T-helper 17 cell (primary cell): Measurements from ENCODE around the gene ODAPH. TPM values are rescaled to one million over a fixed set of nuclear protein-coding genes. Genes with fewer than 3 reads are reported as not detected.
"Not testable (repeated sequence)": the region's sequence is repeated elsewhere in the genome, so short reads cannot be mapped to it uniquely, and the experiment has no call there.

ENCODE experiments used
- ATAC-seq: fragments of 150-1000 bp; cut with Tn5 transposase; 2 replicates; pipeline ENCODE4 v1.10.0; 2021; ENCODE audit warnings: mild to moderate bottlenecking, moderate library complexity
- DNase-seq, 3 donors: peaks; one replicate each; pipeline versions ENCODE4 v3.0.0 to v3.0.0-alpha.2; 2020 to 2021
- H3K9me3 ChIP-seq: one replicate; pipeline ENCODE4 v1.7.0; 2013; ENCODE audit warnings: low read length, mild to moderate bottlenecking; ENCODE audit not compliant: control insufficient read depth, poor library complexity, severe bottlenecking
- H3K27ac Mint-ChIP-seq: one replicate; pipeline ENCODE4 v1.8.0; 2022; ENCODE audit warnings: mild to moderate bottlenecking, moderate library complexity, mixed read lengths
- H3K27me3 Mint-ChIP-seq: one replicate; pipeline ENCODE4 v1.8.0; 2022; ENCODE audit warnings: mixed read lengths
- H3K36me3 Mint-ChIP-seq: one replicate; pipeline ENCODE4 v1.8.0; 2022; ENCODE audit warnings: low read depth, mixed read lengths
- H3K4me1 Mint-ChIP-seq: one replicate; pipeline ENCODE4 v1.8.0; 2022; ENCODE audit warnings: mild to moderate bottlenecking, mixed read lengths
- H3K4me3 Mint-ChIP-seq: one replicate; pipeline ENCODE4 v1.8.0; 2022; ENCODE audit warnings: mild to moderate bottlenecking, moderate library complexity, mixed read lengths
- total RNA-seq, 4 donors: library from RNA in 2 of 4; stranded (reverse) in 2 of 4; gene quantifications; one replicate each; pipeline ENCODE4 v1.2.3 and lab custom pipeline; 2022 to 2026

The ODAPH gene, protein sequence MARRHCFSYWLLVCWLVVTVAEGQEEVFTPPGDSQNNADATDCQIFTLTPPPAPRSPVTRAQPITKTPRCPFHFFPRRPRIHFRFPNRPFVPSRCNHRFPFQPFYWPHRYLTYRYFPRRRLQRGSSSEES
- total RNA-seq = under 1 TPM in 1 of 2 donors, not detected in 1; 0.29 TPM
- total RNA-seq (lab: John Stamatoyannopoulos, UW) = 0.15 to 0.81 reads per million in 2 donors

DNA sequence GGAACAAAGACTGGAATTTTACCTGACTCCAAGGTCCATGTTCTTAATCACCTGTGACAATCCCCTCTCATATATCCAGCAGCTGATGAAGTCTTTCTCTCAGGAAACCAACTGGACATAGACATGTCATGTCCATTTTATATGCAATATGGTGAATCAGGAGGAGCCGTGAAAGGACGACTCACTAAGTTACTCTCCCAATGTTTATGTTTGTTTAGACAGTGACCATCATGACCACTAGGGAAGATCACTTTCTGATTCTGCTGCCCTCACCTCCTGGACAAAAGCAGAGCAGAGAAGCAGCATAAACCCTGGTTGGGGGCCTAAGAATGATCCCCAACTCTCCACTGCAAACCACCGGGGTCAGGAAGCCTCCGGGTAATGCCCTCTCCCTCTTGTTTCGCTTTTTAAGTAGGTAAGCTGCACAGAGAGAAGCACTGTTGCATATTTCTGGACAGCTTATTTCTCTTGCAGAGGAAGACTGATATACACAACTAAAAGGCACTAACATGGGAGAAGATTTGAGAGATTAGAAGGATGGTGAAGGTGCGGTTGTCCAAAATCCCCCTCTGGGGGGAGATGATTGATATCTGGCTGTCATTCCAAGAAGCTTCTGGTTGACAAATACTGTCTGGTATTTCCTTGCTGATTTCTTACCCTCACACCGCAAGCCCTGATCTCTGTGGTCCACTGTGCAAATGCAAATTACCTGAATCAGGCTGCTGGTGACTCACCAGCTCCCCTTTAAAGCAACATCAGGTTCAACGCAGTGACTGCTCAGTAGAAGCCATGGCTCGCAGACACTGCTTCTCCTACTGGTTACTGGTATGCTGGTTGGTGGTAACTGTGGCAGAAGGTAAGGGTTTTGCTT lies at the start of gene ODAPH:
ODAPH (plus strand) TSS at position 773 of the 871 bp plus-strand sequence; CDS start at position 790, 17 bp downstream.
- peak; percentile 88 for ATAC-seq
- peaks cover 8% of the 10 kb centered on the region for H3K4me1 Mint-ChIP-seq
- H3K27me3 Mint-ChIP-seq = peaks cover 36% of the 10 kb centered on the region
- peak in 1 of 3 donors; percentile 7 for DNase-seq
- H3K36me3 Mint-ChIP-seq = peaks cover 7% of the 10 kb centered on the region
- no peak within 1 kb of the TSS for H3K27ac Mint-ChIP-seq
- peaks cover 3% of the 10 kb centered on the region for H3K9me3 ChIP-seq
- H3K4me3 Mint-ChIP-seq = peak within 1 kb of the TSS; percentile 39

DNA sequence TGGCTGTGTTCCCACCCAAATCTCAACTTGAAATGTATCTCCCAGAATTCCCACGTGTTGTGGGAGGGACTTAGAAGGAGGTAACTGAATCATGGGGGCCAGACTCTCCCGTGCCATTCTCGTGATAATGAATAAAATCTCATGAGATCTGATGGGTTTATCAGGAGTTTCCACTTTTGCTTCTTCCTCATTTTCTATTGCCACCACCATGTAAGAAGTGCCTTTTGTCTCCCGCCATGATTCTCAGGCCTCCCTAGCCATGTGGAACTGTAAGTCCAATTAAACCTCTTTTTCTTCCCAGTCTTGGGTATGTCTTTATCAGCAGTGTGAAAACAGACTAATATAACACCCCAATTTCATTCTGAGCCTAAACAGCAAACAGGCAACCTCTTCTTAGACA lies 46.3 kb upstream of the ODAPH start:
- peak overlapping the region; percentile 59 for H3K27ac Mint-ChIP-seq
- H3K4me3 Mint-ChIP-seq, H3K36me3 Mint-ChIP-seq, DNase-seq, H3K9me3 ChIP-seq, H3K27me3 Mint-ChIP-seq, ATAC-seq: not testable (repeated sequence)
- peaks cover 36% of the 10 kb centered on the region for H3K4me1 Mint-ChIP-seq

DNA sequence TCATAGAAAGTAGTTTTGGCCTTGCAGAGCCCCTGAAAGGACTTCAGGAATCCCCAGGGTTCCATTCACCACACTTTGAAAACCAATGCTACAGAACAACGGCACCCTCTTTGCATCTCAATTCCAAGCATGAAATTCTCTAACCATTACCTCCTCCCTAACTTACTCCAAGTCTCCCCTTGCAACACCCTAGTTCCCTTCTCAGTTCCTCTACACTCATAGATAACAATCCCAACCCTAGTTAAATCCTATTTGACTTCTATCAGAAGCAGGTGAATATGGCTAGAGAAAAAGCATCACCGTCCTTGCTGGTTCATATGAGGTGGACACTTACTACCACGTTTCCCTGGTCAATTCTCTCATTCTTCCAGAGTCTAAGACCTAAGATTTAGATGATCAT lies 44.0 kb upstream of the ODAPH start:
- Mint-ChIP-seq H3K4me3 (no peak overlapping the region), H3K27me3 (no peaks in the 10 kb centered on the region), H3K36me3 (peaks cover 5% of the 10 kb centered on the region), H3K27ac (no peak overlapping the region), H3K4me1 (peaks cover 42% of the 10 kb centered on the region)
- DNase-seq (no peak), ATAC-seq (no peak)
- no peaks in the 10 kb centered on the region for H3K9me3 ChIP-seq

DNA sequence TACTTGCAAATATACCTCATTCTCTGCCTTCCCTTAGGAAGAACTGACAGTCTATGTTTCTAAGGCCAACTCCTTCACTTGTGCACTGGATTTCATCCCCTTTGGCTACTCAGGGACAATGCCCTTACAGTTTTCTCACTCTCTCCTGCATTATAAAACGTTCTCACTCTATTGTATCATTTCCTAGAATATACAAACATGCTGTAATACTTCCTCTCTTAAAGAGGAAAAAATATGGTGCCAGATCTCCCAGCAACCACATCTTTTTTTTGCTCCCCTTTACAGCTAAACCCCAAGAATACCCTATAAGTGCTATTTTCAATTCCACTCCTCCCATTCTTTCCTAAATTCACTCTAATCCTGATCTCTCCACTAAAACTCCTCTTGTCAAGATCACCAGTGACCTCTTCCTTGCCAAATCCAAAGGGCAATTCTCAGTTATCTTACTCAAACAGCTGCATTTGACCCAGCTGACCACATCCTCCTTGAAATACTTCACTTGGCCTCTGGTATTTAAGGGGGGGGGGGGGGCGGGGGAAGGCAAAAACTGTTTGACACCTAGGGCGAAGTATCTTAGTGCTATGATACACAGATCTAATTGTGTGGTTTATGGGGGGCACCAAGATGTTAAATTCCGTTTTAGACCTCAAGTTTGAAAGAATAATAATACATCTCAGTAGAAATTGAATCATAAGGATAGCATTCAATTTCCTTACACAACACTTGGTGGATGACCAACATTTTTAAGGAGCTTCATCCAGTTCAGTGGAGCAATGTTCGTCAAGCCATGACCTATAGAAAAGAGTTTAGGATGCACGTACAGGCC lies 43.3 kb upstream of the ODAPH start:
- Mint-ChIP-seq H3K4me3 (no peak overlapping the region), H3K36me3 (peaks cover 5% of the 10 kb centered on the region), H3K4me1 (peaks cover 38% of the 10 kb centered on the region), H3K27ac (no peak overlapping the region), H3K27me3 (no peaks in the 10 kb centered on the region)
- H3K9me3 ChIP-seq = no peaks in the 10 kb centered on the region
- DNase-seq (no peak), ATAC-seq (no peak)

DNA sequence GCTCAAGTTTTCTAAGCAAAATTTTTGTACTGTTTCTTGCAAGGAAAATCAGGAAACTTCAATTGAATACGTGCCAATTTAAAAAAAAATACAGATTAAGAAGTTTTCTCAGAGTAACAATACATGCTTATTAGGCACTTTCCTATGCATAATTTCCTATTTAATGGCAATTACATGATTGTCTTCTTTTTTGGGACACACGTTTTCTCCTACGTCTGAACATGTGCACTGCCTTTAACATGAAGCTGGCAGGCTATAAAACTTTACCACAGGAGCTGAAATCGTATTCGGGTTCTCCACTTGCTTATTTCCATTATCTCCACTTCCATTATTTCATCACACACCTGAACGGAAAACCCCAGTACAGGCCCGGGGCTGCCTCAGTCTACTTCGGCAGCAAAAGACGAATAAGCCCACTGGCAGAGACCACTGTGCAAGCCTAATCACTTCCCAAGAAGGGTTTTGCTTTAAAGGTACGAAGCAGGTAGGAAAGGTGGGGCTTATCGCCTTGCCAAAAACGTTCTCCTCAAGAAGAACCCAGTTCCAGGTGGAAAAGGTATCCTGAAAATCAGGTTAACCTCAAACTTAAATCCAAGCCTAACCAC lies 42.2 kb upstream of the ODAPH start:
- ATAC-seq (no peak), DNase-seq (peak in 1 of 3 donors; percentile 8)
- H3K9me3 ChIP-seq = no peaks in the 10 kb centered on the region
- Mint-ChIP-seq H3K4me1 (peaks cover 38% of the 10 kb centered on the region), H3K4me3 (no peak overlapping the region), H3K27me3 (no peaks in the 10 kb centered on the region), H3K36me3 (peaks cover 5% of the 10 kb centered on the region), H3K27ac (no peak overlapping the region)

DNA sequence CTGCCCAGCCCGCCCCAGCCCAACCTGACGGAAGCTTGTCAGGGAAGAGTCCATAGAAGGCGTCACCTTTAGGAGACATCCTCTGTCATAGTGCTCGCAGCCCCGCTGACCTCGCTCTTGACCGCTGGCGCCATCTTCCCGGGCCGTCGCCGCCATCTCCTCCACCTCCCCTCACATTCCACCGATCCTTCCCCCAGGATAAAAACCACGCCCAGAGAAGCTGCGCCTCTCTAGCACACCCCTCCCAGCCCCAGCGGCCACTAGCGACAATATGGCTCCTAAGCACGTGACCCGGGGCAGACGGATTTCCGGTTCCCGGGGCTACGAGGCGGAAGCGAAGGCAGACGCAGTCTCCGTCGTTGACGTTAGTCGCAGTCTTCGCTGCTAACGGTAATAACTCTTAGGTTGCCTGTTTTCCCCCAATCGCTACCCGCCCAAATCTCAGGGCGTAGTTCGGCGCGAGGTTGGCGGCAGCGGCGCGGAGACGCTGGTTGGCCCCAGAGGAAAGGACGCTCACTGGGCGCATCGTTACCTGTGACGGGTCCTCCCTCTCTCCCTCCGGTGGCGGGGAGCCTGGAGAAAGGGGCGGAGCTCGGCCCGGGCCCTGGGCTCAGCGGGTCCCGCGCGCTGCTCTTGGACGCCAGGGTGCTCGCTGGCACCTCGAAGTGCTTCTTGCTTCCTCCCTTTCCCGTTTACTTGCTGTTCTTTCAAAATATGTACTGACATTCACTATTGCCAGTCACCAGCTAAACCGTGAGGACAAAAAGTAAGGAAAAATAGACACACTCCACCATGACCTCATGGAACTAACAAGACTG lies 41.5 kb upstream of the ODAPH start, which contains the start of the genes RCHY1 and THAP6:
RCHY1 (minus strand) TSS at position 273 of the 818 bp plus-strand sequence; CDS start at position 156, 117 bp downstream.
THAP6 (plus strand) TSS at position 343 of the 818 bp plus-strand sequence. CDS start 980 bp downstream, outside the sequence.
- DNase-seq = peak; percentile 86 to 88 (median 87)
- Mint-ChIP-seq H3K4me1 (peaks cover 37% of the 10 kb centered on the region), H3K4me3 (no peak within 1 kb of the TSS), H3K27me3 (no peaks in the 10 kb centered on the region), H3K36me3 (peaks cover 5% of the 10 kb centered on the region), H3K27ac (no peak within 1 kb of the TSS)
- no peaks in the 10 kb centered on the region for H3K9me3 ChIP-seq
- peak; percentile 87 for ATAC-seq

DNA sequence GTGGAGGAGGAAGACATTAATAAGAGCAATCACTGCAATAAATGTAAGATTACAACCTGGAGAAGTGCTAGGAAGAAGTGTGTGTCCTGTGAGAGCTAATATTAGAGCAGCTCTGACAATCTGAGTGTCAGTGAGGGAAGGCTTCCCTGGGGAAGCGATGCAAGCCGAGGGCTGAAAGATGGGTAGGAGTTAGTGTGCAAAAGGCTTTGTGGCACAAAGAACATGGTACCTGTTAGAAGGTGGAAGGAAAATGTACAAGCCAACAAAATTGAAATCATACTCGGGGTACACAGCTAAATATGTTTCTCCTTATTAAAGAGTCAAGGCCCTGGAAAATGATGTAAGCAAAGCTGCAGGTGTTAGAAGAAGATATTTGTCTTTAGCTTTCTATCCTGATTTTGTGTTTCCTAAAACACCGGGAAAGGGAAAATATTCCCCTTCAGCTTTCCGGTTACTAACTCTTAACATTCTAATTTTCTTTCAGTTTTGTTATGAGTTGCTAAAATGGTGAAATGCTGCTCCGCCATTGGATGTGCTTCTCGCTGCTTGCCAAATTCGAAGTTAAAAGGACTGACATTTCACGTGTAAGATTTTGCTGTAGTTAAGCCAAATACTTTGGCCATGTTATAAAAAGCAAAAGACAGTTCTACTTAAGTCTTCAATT lies 40.8 kb upstream of the ODAPH start:
- ATAC-seq (no peak), DNase-seq (no peak)
- peaks cover 3% of the 10 kb centered on the region for H3K36me3 Mint-ChIP-seq
- H3K9me3 ChIP-seq = no peaks in the 10 kb centered on the region
- peaks cover 33% of the 10 kb centered on the region for H3K4me1 Mint-ChIP-seq
- H3K27ac Mint-ChIP-seq = no peak overlapping the region
- no peak overlapping the region for H3K4me3 Mint-ChIP-seq
- no peaks in the 10 kb centered on the region for H3K27me3 Mint-ChIP-seq

DNA sequence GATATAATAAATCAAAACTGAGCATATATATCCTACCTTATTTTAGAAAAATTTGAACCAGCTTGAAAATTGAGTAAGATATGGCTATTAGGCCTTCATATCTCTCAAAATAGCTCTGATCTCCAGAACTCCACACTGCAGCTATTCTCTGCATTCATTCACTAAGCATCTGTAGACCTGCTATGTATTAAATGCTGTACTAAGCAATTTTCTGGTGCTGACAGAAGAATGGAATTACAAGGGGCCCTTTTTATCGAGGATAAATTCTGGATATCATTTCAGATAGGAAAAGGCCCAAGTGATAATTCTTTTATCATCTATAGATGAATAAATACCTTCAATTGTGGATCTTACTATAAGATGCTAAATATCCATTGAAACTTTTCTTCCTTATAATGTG lies 39.7 kb upstream of the ODAPH start:
- Mint-ChIP-seq H3K27me3 (no peaks in the 10 kb centered on the region), H3K4me3 (no peak overlapping the region), H3K36me3 (peaks cover 7% of the 10 kb centered on the region), H3K4me1 (peaks cover 32% of the 10 kb centered on the region), H3K27ac (no peak overlapping the region)
- no peaks in the 10 kb centered on the region for H3K9me3 ChIP-seq
- no peak for DNase-seq
- no peak for ATAC-seq

DNA sequence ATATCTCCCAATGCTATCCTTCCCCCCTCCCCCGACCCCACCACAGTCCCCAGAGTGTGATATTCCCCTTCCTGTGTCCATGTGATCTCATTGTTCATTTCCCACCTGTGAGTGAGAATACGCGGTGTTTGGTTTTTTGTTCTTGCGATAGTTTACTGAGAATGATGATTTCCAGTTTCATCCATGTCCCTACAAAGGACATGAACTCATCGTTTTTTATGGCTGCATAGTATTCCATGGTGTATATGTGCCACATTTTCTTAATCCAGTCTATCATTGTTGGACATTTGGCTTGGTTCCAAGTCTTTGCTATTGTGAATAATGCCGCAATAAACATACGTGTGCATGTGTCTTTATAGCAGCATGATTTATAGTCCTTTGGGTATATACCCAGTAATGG lies 36.4 kb upstream of the ODAPH start:
- DNase-seq, ATAC-seq, H3K9me3 ChIP-seq, H3K27me3 Mint-ChIP-seq, H3K27ac Mint-ChIP-seq, H3K4me3 Mint-ChIP-seq: not testable (repeated sequence)
- H3K36me3 Mint-ChIP-seq = peaks cover 15% of the 10 kb centered on the region
- peaks cover 35% of the 10 kb centered on the region for H3K4me1 Mint-ChIP-seq

DNA sequence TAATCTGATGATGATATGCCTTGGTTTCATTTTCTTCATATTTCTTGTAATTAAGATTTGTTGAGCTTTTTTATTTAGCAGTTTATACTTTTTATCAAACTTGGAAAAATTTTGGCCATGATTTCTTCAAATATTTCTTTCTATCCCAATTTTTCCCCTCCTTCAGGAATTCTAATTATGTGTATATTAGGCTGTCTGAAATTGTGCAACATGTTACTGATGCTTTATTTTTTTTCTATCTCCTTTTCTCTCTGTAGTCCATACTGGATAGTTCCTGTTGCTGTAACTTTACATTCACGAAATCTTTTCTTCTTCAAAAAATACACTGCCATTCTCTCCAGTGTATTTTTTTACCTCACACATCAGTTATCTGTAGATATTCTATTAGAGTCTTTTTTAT lies 30.8 kb upstream of the ODAPH start:
- Mint-ChIP-seq H3K36me3 (peaks cover 23% of the 10 kb centered on the region), H3K27ac (no peak overlapping the region), H3K4me1 (peaks cover 21% of the 10 kb centered on the region), H3K27me3 (no peaks in the 10 kb centered on the region), H3K4me3 (no peak overlapping the region)
- no peak for ATAC-seq
- no peaks in the 10 kb centered on the region for H3K9me3 ChIP-seq
- DNase-seq = no peak

DNA sequence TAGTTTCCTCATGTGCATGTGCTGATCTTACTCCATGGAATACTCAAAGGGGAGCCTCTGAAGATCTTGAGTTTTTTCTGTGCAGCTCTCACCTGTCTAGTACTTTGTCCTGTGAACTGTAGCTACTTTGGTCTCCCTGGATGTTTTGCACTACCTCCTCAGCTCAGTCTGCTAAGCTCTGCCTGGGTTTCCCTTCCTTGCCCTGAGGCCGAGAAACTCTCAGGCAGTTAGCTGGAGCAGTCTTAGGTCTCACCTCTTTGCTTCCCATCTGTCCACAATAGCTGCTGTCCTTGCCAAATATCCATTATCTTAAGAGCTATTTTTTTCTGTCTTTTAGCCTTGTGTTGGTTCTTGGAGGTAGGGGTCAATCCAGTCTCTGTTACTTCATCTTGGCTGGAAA lies 30.0 kb upstream of the ODAPH start:
- no peaks in the 10 kb centered on the region for H3K9me3 ChIP-seq
- Mint-ChIP-seq H3K27ac (no peak overlapping the region), H3K4me3 (no peak overlapping the region), H3K27me3 (no peaks in the 10 kb centered on the region), H3K4me1 (peaks cover 14% of the 10 kb centered on the region), H3K36me3 (peaks cover 21% of the 10 kb centered on the region)
- no peak for DNase-seq
- no peak for ATAC-seq

DNA sequence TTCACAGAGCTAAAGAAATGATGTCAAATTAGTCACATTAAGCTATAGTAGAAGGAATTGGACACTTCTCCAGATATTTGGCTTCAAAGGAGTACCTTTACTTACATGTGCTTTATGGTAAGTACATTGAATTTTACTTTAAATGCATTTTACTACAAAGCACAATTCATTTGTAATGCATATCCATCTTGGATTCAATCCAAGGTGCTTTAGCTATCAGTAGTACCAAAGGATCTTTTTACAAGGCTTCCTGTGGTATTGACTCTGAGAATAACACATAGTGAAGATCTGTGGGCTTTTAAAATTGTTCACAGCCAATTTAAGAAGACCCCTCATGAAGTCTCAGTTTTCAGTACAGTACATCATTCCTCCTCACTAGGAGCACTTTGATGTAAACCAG lies 28.4 kb upstream of the ODAPH start:
- H3K36me3 Mint-ChIP-seq = peaks cover 23% of the 10 kb centered on the region
- no peak overlapping the region for H3K27ac Mint-ChIP-seq
- H3K4me1 Mint-ChIP-seq = peaks cover 12% of the 10 kb centered on the region
- ATAC-seq (no peak), DNase-seq (no peak)
- H3K4me3 Mint-ChIP-seq = no peak overlapping the region
- H3K9me3 ChIP-seq = no peaks in the 10 kb centered on the region
- H3K27me3 Mint-ChIP-seq = no peaks in the 10 kb centered on the region
